NCI-H1417 (cell line): ENCODE results near the gene GRIK4.
A peak's percentile ranks its signal among the peaks of the same experiment; 100 is the strongest.

Source experiments
- DNase-seq, 3 experiments: peaks; one replicate each; lab custom pipeline; 2025; lab: John Stamatoyannopoulos, UW

GRIK4 gene

GRCh38 chr11:120511116-120511819 lies at the start of gene GRIK4:
GRIK4 (plus strand) TSS chr11:120511748; CDS start chr11:120660319, 148,571 bp downstream.
- peak; percentile 81 to 92 (median 86) for DNase-seq

GRCh38 chr11:120462825-120463224 lies 48.7 kb upstream of the GRIK4 start:
- no peak for DNase-seq

- no peak for DNase-seq
These were observed 45.5 kb upstream of the GRIK4 start for GRCh38 chr11:120465921-120466534.

- DNase-seq, result no peak
These were observed 43.9 kb upstream of the GRIK4 start for GRCh38 chr11:120467627-120468026.

GRCh38 chr11:120471131-120471530 lies 40.4 kb upstream of the GRIK4 start:
- DNase-seq, result no peak

- no peak for DNase-seq
These were observed 39.6 kb upstream of the GRIK4 start for GRCh38 chr11:120471994-120472393.

- DNase-seq, result no peak
These were observed 38.0 kb upstream of the GRIK4 start for GRCh38 chr11:120473503-120473902.

- no peak for DNase-seq
These were observed 29.4 kb upstream of the GRIK4 start for GRCh38 chr11:120482149-120482548.

GRCh38 chr11:120484722-120485121 lies 26.8 kb upstream of the GRIK4 start:
- DNase-seq, result no peak

GRCh38 chr11:120486138-120486537 lies 25.4 kb upstream of the GRIK4 start:
- DNase-seq, result peak in 1 of 3 experiments; percentile 59

- peak in 1 of 3 experiments; percentile 40 for DNase-seq
These were observed 21.7 kb upstream of the GRIK4 start for GRCh38 chr11:120489799-120490198.

- DNase-seq, result no peak
These were observed 19.1 kb upstream of the GRIK4 start for GRCh38 chr11:120492486-120492885.

- DNase-seq, result no peak
These were observed 17.0 kb upstream of the GRIK4 start for GRCh38 chr11:120494595-120494994.

- DNase-seq, result no peak
These were observed 12.5 kb upstream of the GRIK4 start for GRCh38 chr11:120499088-120499487.

- DNase-seq, result no peak
These were observed 11.7 kb upstream of the GRIK4 start for GRCh38 chr11:120499859-120500258.

- DNase-seq, result peak in 2 of 3 experiments; percentile 30 to 58
These were observed 11.0 kb upstream of the GRIK4 start for GRCh38 chr11:120500414-120501071.

- DNase-seq, result peak in 2 of 3 experiments; percentile 23 to 68
These were observed 10.1 kb upstream of the GRIK4 start for GRCh38 chr11:120501440-120501839.

GRCh38 chr11:120501976-120502755 lies 9.4 kb upstream of the GRIK4 start:
- DNase-seq, result no peak

GRCh38 chr11:120503529-120503928 lies 8.0 kb upstream of the GRIK4 start:
- peak in 2 of 3 experiments; percentile 30 to 52 for DNase-seq

GRCh38 chr11:120505801-120506425 lies 5.6 kb upstream of the GRIK4 start:
- no peak for DNase-seq

GRCh38 chr11:120509346-120510053 lies 2.0 kb upstream of the GRIK4 start:
- DNase-seq, result no peak
